Keratinocyte (primary cell): Measurements from ENCODE around the gene KCNG2.

Source experiments
- EZH2 ChIP-seq: IDR thresholded peaks from one replicate; pipeline ENCODE4 v1.6.1; 2012; ENCODE audit warnings: inconsistent platforms, mild to moderate bottlenecking, low read length, moderate library complexity
- TF ChIP-seq, protein P1 (sequence below), 3 experiments: IDR thresholded peaks in 1 of 3; conservative IDR thresholded peaks in 1 of 3; optimal IDR thresholded peaks in 1 of 3; 2 replicates in 2 of 3; 3 replicates in 1 of 3; pipeline versions ENCODE3 to v1.5.1; 2011; ENCODE audit warnings: low read length in 3 of 3, mild to moderate bottlenecking in 3 of 3, moderate library complexity in 2 of 3, control low read depth in 1 of 3, inconsistent platforms in 1 of 3; ENCODE audit not compliant: insufficient read depth in 2 of 3; ENCODE audit errors: extremely low read depth in 1 of 3

DNA sequence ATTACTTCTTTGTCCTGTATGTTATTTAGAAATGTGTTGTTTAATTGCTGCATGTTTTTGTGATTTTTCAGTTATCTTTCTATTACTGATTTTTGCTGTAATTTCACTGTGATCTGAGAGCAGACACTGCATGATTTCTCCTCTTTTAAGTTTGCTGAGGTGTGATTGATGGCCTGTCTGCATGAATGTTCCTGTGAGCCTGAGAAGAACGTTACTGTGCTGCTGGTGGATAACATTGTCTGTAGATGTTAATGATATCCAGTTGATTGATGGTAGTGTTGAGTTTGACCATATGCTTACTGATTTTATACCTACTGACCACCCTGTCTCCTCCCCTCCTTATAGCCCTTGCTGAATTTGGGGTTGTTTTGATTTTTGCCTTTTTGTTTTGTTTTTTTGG is 37.4 kb upstream of the KCNG2 start:
- no peak for TF ChIP-seq EZH2
- TF ChIP-seq, protein P1, sequence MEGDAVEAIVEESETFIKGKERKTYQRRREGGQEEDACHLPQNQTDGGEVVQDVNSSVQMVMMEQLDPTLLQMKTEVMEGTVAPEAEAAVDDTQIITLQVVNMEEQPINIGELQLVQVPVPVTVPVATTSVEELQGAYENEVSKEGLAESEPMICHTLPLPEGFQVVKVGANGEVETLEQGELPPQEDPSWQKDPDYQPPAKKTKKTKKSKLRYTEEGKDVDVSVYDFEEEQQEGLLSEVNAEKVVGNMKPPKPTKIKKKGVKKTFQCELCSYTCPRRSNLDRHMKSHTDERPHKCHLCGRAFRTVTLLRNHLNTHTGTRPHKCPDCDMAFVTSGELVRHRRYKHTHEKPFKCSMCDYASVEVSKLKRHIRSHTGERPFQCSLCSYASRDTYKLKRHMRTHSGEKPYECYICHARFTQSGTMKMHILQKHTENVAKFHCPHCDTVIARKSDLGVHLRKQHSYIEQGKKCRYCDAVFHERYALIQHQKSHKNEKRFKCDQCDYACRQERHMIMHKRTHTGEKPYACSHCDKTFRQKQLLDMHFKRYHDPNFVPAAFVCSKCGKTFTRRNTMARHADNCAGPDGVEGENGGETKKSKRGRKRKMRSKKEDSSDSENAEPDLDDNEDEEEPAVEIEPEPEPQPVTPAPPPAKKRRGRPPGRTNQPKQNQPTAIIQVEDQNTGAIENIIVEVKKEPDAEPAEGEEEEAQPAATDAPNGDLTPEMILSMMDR (optimal IDR thresholded peaks at IDR 0.05 in 1 of 3, IDR thresholded peaks at IDR 0.05 in 1 of 3, conservative IDR thresholded peaks at IDR 0.05 in 1 of 3; ENCODE audit: extremely low read depth in 1 of 3, insufficient read depth in 2 of 3, low read length in 3 of 3) = no peak
